ENCODE measurements around the gene BCL10.

The BCL10 gene

DNA sequence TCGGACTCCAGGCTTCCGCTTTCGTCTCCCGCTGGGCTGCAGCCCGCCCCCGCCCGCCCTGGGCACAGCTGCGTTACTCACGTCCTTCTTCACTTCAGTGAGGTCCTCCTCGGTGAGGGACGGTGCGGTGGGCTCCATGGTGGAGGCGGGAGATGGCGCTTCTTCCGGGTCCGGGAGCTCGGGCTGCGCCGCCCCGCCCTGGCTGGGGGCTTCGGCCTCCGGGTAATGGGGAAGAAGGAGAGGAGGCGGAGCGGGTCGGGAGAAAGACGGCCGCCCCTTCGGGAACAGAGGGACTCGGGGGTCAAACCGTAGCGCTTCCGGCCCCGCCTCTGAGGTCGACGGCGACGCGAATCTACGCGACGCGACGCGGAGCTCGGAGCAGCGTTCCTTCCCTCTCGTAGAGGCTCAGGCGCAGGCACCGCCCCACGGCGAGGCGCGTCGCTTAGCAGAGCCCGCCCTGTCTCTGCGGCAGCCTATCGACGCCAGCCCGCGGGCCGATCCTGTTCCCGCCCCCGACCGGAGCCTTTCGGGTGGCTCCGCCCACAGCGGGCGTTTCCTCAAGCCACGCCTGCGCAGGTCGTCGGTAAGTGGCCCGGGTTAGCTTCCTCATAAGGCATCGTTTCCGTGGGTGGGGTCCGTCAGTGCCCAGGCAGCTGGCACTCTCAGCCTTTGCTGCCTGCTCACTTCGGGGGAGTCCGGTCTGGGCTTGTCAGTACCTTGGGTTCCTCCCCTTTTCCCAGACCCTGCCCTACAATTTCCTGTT, at the start of gene BCL10:
TSS of gene BCL10 (minus strand) at position 418 of the 763 bp plus-strand sequence. CDS start at position 138, 280 bp downstream.
- DNase-seq = peak; percentile 95

DNA sequence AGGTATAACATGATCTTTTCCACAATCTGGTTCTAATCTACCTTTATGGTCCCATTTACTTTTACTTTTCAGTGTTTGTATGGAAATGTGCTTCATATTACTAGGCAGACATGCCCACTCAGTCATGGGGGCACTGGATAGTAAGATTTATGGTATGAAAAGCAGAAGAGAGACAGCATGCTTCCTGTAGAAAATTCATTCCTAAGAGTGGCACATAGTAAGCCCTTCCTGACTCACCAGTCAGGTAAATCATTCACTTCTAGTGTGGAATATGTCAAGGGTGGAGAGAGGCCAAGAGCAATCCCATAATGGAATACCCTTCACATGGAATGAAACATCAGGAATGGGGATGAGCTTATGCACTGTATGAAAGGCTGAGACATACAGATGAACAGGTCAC, 49.5 kb upstream of the BCL10 start:
- no peak for DNase-seq

DNA sequence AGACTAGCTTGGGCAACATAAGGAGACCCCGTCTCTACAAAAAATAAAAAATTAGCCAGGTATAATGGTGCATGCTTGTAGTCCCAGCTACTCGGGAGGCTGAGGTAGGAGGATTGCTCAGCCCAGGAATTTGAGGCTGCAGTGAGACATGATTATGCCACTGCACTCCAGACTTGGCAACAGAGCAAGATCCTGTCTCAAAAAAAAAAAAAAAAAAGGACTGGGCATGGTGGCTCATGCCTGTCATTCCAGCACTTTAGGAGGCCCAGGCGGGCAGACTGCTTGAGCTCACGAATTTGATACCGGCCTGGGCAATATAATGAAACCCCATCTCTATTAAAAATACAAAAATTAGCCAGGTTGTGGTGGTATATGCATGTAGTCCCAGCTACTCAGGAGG, 47.3 kb upstream of the BCL10 start:
- DNase-seq = no peak

DNA sequence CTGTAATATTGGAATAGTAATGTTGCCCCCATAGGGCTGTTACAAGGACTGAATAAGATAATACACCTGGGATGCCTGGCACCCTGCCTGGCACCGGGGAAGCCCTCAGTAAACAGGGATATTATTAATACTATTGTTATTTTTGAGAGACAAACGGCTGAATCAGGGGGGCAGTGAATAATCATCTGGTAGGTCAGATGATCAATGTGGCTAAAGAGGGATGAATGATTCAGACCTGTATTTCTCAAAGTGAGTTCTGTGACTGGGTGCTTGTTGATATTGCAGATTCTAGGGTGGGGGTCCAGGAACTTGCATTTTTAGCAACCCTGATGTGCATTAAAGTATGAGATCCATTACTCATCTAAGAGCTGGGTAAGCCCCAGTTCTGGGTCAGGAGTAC, 46.2 kb upstream of the BCL10 start:
- no peak for DNase-seq

DNA sequence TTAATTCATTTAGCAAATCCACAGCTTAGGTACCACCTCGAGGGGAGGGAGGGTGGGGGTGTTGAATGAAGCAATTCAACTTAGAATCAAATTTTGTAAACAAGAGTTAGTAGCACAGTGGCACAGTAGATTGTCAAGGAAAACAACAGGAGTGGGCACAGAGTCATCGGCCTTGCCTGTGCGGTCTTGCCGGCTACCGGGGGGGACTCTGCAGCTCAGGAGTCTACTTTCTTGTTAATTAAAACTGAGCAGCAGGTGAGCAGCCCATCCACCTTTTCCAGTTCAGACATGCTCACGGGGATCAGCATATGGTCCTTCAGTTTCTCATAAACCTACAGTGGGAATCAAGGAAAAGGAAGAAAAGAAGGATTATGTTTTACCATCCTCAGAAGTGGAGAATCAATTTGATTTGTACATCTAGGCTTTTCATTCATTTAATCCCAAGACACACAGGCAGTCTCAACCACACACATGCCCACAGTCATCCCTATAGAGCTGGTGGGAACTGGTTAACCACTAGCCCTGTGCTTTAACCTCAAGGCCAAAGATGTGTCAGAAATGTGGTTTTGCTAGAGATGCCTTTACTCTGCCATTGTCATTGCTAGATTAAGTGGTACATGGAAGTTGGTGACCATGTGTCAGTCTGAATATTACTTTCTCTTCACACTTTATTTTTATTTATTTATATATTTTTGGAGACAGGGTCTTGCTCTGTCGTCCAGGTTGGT, 45.0 kb upstream of the BCL10 start:
- DNase-seq = no peak

DNA sequence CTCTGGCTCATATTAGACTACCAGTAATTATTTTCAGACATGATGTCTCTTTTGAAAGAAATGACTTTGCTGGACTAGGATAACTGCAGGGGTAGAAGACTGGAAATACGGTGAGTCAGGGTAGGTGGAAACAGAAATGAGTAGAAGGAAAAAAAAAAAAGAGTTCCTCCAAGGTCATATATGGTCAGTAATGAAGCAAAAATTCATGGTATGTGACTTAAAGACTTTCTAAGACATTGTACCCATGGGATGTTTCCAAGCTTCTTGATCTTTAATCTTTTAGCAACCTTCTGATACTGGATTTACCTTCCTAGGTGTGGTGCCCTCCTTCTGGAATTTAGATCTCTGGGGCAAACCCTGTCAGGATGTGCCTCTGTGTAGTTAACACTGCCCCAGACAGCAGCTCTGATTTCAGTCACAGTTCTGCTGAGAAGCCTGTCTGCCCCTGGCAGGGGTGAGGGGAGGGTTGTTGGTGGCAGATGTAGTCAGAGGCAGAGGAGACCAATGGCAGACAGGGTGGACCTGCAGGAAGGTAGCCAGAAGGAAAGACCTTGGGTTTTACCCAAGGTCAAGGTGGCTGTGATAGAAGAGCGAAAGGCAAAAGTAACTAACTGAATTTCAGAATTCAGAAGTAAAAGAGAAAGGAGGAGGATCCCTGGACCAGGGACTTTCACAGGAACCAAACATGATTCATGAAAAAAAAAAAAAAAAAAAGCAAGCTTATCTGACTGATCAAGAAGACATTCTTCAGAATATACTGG, 44.1 kb upstream of the BCL10 start:
- no peak for DNase-seq

DNA sequence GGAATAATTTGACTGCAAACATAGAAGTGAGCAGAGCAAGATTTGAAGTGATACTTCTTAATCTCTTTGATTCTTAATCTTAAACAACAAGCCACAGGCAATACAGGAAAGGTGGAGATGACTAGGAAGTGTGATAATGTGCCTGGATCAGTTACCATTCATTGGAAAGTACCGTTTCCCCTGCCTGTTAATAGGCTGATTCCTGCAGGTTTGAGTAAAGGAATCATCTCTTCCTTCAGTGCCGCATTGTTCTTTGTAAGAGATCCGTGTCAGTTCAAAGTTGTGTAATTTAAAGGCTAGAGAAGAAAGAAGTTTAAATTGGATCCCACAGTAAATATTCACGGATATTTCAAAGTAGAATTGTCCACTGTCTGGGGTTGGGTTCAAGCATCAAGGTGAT, 43.5 kb upstream of the BCL10 start:
- no peak for DNase-seq

DNA sequence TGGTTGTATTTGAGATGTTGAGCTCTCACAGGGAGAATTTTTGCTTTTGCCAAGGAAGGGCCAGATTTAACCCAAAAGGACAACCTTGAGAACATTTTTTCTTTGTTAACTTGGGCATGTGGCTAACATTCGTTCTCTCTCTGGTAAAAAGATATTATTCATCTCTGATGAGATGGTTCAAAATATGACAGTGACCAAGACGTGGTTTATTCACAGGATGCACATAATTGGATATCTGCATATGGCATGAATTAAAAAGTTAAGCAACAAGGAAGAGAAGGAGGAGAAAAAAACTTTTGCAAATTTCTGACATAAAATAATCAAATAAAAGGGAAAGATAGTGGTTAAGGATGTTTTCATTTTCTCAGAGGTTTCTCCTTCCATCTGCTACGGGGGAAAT, 43.1 kb upstream of the BCL10 start:
- DNase-seq = no peak

DNA sequence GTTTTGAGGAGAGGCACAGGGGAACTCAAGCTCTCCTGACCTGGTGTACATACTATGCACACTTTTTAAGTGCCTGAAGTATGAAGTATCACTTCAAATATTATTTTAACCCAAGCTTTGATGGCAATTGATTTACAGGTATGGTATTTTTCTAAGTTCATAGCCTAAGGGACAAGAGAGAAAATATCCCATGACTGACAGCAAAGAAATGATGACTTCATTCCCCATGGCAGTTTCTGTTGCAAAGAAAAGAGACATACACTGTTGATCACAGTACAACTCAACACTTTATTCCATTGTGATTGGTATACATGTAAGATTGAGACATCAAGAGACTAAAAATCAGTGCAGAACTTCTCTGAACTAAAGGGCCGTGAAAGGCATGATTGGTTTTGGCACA, 41.8 kb upstream of the BCL10 start:
- no peak for DNase-seq

DNA sequence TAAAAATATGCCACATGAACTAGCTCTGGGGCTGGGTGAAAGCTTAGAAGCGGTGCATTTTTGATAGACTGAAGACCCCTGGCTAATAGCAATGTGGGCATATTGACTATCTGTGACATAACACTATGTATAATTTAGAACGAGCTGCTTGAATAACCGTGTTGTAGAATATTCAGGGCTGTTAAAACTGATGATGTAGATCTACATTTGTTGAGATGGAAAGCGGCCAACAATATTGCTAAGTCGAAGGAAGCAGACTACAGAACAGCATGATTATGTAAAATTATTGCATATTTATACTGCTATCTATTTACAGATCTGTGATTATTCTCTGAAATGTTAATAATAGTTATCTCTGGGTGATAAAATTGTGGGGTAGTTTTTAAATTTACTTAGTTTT, 41.1 kb upstream of the BCL10 start:
- DNase-seq = no peak

DNA sequence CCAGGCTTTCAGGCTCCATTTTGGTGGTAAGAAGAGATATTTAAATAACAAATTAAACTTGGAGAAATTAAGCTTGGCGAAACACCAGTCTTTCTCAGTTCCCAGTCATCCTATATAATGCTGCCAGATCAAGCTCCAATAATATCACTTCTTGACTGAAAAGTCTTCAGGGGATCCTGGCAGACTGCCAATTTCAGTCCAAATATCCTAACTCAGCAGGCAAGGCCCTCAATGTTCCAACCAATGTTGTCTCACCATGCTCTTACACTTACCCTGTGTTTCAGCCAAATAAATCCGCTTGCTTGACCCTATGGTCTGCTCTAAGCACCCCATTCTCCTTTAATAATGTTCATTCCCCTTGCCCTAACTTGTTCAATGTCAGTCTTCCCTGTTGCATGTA, 39.9 kb upstream of the BCL10 start:
- no peak for DNase-seq

DNA sequence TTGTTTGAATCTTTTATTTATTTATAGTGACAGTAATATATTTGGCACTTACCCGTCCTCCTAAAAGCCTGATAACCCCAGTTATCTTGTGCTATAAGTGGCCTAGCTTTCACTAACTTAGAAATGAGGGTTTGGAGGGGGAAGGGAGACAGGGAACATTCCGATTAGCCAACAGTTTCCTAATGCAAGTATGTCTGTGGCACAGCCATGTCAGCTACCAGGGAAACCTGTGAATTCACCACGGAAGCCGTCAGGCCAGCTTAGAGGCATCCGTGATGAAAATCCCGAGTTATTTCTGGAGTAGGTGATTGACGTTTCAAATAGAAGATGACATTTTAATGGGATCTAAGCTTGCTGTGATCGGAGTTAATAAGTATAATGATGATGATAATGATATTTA, 39.4 kb upstream of the BCL10 start:
- no peak for DNase-seq

DNA sequence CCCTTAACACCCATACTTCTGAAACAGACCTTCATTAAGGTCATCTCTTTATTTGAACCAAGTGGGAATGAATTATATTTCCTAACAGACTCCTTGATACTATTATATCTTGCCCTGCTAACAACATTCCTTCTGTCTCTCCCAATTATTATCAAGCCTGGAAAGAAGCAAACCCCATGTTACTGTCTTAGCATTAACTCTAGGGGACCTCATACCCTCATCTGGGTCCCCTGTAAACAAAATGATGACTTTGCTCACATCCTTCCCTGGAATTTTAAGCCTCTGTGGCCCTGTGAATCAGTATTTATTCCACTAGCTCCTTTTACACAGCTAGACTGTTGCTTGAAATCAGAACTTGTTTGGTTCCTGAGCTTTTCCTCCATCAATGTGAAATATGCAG, 38.3 kb upstream of the BCL10 start:
- no peak for DNase-seq

DNA sequence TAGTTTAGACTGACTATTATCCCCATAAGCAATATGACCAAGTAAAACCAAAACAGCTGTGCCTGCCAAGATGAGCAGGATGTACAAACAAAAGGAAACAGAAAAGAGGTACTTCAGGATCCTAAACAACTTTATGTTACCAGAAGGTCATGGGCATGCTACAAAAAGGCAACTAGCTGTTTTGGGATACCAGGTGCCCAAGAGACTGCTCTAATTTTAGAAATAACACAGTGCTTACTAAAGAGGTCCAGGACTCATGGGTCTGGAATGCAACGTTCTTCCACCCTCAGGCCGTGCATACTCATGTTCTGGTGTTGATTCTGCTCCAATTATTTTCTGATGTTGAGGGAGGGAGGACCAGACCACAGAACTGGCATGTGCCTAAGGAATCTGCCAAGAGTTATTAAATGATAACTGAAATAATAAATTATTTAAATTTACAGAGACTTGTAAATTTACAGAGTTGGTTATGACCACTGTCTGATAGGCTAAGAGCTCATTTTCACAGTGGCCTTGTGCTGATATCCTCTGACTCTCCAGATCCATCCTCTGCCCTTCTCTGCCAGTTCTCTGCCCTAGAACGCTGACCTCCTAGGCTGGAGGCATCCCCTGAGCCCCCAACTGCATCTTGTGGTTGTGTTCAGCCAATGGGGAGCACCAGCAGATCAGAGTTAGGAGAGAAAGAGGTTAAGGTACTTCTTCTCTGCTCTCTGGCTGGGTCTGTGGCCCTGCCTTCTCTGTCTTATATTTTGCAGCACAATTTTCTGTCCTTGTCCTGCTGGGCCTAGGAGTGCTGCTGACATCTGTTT, 37.7 kb upstream of the BCL10 start:
- peak; percentile 70 for DNase-seq

DNA sequence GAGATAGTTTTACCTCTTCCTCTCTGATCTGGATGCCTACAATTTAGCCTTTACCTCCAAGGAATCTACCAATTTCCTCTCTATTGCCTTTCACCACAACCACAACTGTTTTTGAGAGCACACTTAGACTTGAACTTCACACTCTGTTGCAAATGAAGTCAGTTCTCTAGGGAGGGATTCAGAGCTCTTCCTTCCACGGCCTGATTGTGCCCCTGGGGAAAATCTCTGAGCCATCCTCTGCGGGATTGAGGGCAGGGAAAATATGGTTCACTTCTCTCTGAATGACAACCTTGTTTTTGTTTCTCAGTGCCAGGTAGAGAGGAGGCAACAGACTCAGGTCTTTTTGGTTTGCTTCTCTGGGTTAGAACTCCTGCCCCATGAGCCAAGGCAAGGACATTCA, 35.4 kb upstream of the BCL10 start:
- no peak for DNase-seq

DNA sequence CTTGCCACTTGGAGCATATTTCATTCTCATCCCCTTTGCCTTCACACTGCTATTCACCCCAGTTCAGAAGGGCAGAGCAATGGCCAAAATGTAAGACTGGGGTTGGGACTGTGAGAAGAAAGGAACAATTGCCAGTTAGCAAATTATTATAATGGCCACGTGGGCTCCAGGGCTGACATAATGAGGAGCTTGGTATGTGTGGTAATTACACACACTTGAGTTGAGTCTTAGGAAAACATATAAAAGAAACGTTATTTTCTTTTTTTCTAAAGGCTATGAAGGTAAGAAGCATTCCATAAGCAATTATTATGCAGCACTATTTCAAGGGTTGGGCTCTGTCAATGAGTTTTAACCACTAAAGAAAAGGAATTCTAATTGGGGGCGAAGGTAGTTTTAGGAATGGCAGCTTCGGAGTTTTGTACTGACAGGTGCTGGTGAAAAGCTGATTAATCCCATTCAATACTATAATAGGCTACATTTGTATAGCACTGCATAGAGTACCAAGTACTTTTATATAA, 32.5 kb upstream of the BCL10 start:
- DNase-seq = no peak

DNA sequence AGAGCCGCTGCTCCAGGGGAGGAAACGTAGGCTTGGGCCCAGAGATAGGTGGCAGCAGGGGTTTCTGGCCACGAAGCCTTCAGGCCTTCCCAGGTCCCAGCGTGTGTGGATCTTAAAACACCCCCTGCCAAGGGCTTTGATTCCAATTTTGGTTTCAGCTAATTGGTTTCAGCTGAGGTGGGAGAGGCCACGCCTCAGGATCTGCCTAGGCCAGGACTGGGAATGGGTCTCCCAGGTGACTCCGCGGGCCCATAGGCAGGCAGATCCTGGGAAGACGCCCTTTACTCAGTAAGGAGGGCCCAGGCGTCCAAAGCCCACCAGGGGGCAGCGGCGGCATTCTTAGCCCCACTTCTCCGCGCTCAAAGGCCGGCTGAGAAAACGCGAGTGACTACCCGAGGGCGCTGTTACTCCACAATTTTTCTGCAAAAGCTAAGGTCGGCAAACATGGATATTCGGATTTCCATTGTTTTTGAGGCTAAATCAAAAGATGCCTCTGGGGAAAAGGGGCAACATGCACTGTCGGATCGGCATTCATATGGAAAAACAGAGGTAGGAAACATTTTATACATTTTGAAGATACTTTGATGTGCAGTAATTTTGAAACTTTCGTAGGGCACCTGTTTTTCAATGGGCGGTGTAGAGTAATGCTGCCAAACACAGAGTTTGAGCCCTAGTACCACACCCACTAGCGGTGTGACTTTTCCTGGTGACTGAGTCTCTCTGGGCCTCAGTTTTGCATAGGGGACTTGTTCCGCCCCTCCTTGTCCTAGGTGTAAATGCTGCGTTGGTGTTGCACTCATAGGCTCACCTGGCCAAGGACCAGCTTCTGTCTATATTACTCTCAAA, 31.8 kb upstream of the BCL10 start:
- DNase-seq = peak; percentile 13

DNA sequence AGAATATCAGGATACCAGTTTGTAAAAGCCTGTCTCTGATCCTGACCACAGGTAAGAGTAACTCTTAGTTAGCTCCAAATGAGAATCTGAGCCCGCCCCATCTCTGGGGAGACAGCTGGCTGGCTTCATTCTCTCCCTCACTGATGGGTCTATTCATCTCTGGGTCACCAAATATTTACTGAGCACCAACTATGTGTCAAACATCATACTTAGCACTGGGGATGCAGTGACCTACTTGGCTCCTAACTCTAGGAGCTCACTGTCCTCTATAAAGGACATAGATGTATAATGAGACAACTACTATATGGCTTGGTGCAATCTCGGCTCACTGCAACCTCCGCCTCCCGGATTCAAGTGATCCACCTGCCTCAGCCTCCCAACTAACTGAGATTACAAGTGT, 29.8 kb upstream of the BCL10 start:
- DNase-seq = no peak

DNA sequence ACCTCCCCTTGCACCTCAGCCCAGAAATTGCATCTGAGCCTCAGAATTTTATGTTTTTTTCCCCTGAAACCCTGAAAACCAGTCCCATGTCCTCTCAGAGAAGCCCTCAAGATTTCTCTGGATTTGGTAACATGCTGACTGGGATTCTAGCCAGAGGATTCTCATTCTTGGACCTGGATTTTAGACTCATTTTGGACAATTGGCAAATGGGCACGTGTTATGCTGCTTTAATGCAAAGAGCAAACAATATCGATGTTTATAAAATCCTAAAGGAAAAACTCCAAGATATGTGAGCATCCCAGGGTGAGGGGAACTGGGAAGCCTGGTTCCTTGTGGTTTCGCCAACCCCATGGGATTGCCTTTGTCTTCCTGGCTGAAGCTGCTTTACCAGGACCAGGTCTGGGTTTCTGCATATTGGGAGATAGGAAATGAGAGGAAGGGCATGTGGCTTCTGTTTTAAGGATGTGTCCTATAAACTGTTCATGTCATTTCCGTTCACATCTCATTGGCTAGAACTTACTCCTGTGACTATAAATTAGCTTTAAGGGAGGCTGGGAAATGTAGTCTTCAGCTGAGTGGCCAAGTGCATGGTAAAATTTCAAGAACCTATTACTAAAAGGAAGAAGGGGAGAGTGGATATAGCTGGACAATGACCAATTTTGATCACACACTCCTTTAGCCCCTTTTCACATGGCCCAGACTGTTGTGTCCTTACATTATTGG, 27.2 kb upstream of the BCL10 start:
- no peak for DNase-seq

DNA sequence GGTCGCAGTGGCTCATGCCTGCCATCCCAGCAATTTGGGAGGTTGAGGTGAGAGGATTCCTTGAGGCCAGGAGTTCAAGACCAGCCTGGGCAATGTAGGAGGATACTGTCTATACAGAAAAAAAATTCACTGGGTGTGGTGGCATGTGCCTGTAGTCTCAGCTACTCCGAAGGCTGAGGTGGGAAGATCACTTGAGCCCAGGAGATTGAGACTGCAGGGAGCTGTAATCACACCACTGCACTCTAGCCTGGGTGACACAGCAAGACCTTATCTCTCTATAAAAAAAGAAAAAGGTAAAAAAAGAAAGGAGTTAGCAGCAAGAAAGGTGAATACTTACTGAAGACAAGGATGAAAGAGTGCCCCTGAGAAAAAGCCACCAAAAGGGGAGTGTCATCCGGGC, 23.7 kb upstream of the BCL10 start:
- no peak for DNase-seq
